Measurements from ENCODE around the gene OTUB2.
A peak's percentile ranks its signal among the peaks of the same experiment; 100 is the strongest.

Gene OTUB2

DNA sequence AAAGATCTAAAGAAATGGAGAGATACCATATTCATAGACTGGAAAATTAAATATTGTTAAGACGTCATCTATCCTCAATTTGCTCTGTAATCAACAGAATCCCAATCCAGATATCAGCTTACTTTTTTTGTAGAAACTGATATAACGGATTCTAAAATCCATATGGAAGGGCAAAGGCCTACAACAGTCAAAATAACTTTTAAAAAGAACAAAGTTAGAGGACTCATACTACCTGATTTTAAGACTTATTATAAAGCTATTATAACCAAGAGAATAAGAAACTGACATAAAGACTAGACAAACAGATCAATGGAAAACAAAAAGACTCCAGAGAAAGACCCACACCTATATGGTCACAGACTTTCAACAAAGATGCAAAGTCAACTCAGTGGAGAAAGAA is 48.9 kb downstream of the OTUB2 start:
- H3K4me1 Mint-ChIP-seq, result peaks cover 26% of the 10 kb centered on the region
- peaks cover 86% of the 10 kb centered on the region for H3K9me3 Mint-ChIP-seq
- TF ChIP-seq, protein P1, sequence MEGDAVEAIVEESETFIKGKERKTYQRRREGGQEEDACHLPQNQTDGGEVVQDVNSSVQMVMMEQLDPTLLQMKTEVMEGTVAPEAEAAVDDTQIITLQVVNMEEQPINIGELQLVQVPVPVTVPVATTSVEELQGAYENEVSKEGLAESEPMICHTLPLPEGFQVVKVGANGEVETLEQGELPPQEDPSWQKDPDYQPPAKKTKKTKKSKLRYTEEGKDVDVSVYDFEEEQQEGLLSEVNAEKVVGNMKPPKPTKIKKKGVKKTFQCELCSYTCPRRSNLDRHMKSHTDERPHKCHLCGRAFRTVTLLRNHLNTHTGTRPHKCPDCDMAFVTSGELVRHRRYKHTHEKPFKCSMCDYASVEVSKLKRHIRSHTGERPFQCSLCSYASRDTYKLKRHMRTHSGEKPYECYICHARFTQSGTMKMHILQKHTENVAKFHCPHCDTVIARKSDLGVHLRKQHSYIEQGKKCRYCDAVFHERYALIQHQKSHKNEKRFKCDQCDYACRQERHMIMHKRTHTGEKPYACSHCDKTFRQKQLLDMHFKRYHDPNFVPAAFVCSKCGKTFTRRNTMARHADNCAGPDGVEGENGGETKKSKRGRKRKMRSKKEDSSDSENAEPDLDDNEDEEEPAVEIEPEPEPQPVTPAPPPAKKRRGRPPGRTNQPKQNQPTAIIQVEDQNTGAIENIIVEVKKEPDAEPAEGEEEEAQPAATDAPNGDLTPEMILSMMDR (IDR thresholded peaks at IDR 0.05), result no peak
- no peak overlapping the region for H3K4me3 Mint-ChIP-seq
- peaks cover 96% of the 10 kb centered on the region for H3K36me3 Mint-ChIP-seq (ENCODE audit: low read depth)
- H3K27ac Mint-ChIP-seq, result no peak overlapping the region
- no peak for DNase-seq
- H3K27me3 Mint-ChIP-seq (ENCODE audit: low read depth, poor library complexity), result no peaks in the 10 kb centered on the region

GRCh38 chr14:94077111-94077821 is 51.1 kb downstream of the OTUB2 start:
- Mint-ChIP-seq H3K36me3 (ENCODE audit: low read depth) (peaks cover 78% of the 10 kb centered on the region), H3K4me3 (no peak overlapping the region), H3K27me3 (ENCODE audit: low read depth, poor library complexity) (no peaks in the 10 kb centered on the region), H3K4me1 (peaks cover 38% of the 10 kb centered on the region), H3K27ac (no peak overlapping the region), H3K9me3 (peaks cover 68% of the 10 kb centered on the region)
- TF ChIP-seq, protein P1 (IDR thresholded peaks at IDR 0.05), result no peak
- DNase-seq, result no peak

DNA sequence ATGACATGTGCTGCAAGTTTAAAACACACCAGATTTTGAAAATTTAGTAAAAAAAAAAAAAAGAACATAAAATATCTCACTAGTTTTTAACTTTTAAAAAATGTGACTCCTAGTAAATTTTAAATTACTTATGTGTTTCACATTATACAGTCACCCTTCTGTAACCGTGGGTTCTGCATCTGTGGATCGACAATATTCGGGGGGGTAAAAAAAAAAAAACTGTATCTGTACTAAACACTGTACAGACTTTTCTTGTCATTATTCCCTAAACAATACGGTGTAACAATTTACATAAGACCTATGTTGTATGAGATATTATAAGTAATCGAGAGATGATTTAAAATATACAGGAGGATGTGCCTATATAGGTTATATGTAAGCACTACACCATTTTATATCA is 51.7 kb downstream of the OTUB2 start:
- Mint-ChIP-seq H3K36me3 (ENCODE audit: low read depth) (peaks cover 79% of the 10 kb centered on the region), H3K27ac (no peak overlapping the region), H3K4me1 (peaks cover 40% of the 10 kb centered on the region), H3K9me3 (peaks cover 67% of the 10 kb centered on the region), H3K27me3 (ENCODE audit: low read depth, poor library complexity) (no peaks in the 10 kb centered on the region), H3K4me3 (peak overlapping the region; percentile 100)
- TF ChIP-seq, protein P1 (IDR thresholded peaks at IDR 0.05), result no peak
- DNase-seq, result no peak

- Mint-ChIP-seq H3K9me3 (peaks cover 60% of the 10 kb centered on the region), H3K4me3 (peak overlapping the region; percentile 100), H3K27ac (peak overlapping the region; percentile 99), H3K27me3 (ENCODE audit: low read depth, poor library complexity) (no peaks in the 10 kb centered on the region), H3K4me1 (peaks cover 57% of the 10 kb centered on the region), H3K36me3 (ENCODE audit: low read depth) (peaks cover 77% of the 10 kb centered on the region)
- TF ChIP-seq, protein P1 (IDR thresholded peaks at IDR 0.05), result no peak
- no peak for DNase-seq
Measured at GRCh38 chr14:94079891-94080620, 53.9 kb downstream of the OTUB2 start.

- TF ChIP-seq, protein P1 (IDR thresholded peaks at IDR 0.05), result no peak
- peak within 1 kb of the TSS; percentile 100 for H3K4me3 Mint-ChIP-seq
- H3K4me1 Mint-ChIP-seq, result peaks cover 59% of the 10 kb centered on the region
- H3K36me3 Mint-ChIP-seq (ENCODE audit: low read depth), result peaks cover 77% of the 10 kb centered on the region
- DNase-seq, result peak; percentile 97
- H3K27me3 Mint-ChIP-seq (ENCODE audit: low read depth, poor library complexity), result no peaks in the 10 kb centered on the region
- peaks cover 60% of the 10 kb centered on the region for H3K9me3 Mint-ChIP-seq
- H3K27ac Mint-ChIP-seq, result peak within 1 kb of the TSS; percentile 99
Measured at GRCh38 chr14:94080621-94081385, 54.7 kb downstream of the OTUB2 start, which contains the start of the genes DDX24 and IFI27L1. Gene DDX24 (minus strand): TSS chr14:94081202. CDS start chr14:94079742, 1,460 bp downstream. Gene IFI27L1 (plus strand): TSS chr14:94081310. CDS start chr14:94096938, 15,628 bp downstream.
